Thyroid gland (tissue), 4 donors: Measurements from ENCODE around the gene EFNA5.

Experiments
- POLR2A ChIP-seq, 2 donors: fragments of 450-650 bp; IDR thresholded peaks; one replicate each; pipeline ENCODE4 v1.6.1; 2017; ENCODE audit warnings: antibody characterized with exemption in 2 of 2, mild to moderate bottlenecking in 2 of 2, moderate library complexity in 1 of 2
- TF ChIP-seq, protein P1 (sequence below), 6 experiments: fragments of 200-600 bp in 3 of 6; fragments of 450-650 bp in 3 of 6; sonication (generic) in 3 of 6; IDR thresholded peaks; one replicate each; pipeline ENCODE4 v1.5.1; 2016 to 2019; ENCODE audit warnings: antibody characterized with exemption in 6 of 6, mild to moderate bottlenecking in 2 of 6, inconsistent platforms in 1 of 6, moderate library complexity in 1 of 6

DNA sequence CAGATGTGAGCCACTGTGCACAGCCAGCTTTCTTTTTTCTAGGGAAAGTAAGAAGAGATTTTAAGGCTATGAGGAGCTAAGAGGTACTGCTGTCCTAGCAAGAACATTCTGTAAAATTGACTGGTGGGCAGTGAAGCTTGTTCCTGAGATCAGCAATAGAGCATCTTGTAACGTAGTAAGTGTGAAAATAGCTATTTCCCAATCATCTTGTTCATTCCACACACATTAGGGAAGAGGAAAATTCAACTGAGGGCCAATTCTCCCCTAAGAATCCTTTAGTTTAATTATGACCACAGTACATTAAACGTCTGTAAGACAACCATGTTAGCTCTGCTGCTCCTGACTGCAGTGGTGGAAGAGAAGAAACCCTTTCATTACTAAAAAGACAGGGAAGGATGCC, 246.2 kb downstream of the EFNA5 start:
- TF ChIP-seq, protein P1, sequence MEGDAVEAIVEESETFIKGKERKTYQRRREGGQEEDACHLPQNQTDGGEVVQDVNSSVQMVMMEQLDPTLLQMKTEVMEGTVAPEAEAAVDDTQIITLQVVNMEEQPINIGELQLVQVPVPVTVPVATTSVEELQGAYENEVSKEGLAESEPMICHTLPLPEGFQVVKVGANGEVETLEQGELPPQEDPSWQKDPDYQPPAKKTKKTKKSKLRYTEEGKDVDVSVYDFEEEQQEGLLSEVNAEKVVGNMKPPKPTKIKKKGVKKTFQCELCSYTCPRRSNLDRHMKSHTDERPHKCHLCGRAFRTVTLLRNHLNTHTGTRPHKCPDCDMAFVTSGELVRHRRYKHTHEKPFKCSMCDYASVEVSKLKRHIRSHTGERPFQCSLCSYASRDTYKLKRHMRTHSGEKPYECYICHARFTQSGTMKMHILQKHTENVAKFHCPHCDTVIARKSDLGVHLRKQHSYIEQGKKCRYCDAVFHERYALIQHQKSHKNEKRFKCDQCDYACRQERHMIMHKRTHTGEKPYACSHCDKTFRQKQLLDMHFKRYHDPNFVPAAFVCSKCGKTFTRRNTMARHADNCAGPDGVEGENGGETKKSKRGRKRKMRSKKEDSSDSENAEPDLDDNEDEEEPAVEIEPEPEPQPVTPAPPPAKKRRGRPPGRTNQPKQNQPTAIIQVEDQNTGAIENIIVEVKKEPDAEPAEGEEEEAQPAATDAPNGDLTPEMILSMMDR (IDR thresholded peaks at IDR 0.05): no peak
- no peak for TF ChIP-seq POLR2A (IDR thresholded peaks at IDR 0.05)
